GM19468 (cell line): ENCODE data around the gene CORO1C.
"Not testable (repeated sequence)": the region's sequence is repeated elsewhere in the genome, so short reads cannot be mapped to it uniquely, and the experiment has no call there.

Source experiments
- ATAC-seq: cut with Tn5 transposase; IDR thresholded peaks from one replicate; pipeline ENCODE4 v1.9.1; 2021; ENCODE audit warnings: mild to moderate bottlenecking, moderate library complexity, moderate number of reproducible peaks; ENCODE audit not compliant: unreplicated experiment; ENCODE audit errors: extremely low read depth

The CORO1C gene

GRCh38 chr12:108679106-108679681 lies 52.1 kb downstream of the CORO1C start:
- no peak for ATAC-seq

DNA sequence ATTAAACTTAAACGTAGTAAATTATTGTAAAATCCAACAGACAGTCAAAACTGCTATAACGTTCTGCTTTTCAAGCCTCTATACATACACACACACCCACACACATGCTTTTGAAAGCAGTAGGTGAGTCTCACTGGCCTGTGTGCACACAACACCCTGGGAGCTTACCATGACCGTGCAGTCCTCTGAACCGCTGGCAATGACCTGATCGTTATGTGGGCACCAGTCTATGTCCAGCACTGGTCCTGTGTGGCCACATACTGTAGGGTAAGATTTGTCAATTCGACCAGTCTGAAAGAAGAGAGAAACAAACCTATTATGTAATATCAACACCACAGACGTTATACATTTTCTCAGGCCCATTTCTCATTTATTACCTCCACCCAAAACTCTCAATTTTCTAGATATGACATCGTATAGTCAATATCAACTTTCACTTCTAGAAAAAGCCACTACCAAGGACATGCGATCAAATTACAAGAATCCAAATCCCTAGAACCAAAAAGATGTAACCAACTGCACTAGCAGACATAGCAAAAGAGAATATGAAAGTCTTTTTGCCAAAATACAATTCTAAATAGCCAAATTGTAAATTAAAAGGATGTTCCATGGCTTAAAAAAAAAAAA lies 53.1 kb downstream of the CORO1C start:
- ATAC-seq = no peak

- no peak for ATAC-seq
Measured at GRCh38 chr12:108677381-108677780, 53.9 kb downstream of the CORO1C start.

DNA sequence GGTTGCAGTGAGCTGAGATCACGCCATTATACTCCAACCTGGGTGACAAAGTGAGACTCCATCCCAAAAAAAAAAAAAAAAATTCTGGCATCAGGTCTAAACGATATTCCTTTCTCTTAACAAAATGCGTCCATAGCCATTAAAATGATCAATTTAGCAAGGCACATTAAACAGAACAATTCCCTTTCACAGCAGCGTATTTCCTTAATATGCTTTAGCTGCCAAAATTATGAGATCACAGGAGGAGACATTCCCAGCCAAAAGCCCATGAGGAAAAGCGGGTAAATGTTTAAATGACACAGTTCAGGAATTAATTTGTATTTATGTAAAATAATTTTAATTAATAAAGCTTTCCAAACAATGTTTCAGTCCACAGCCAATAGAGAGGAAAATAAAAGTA lies 54.6 kb downstream of the CORO1C start:
- ATAC-seq = no peak

GRCh38 chr12:108675792-108676191 lies 55.5 kb downstream of the CORO1C start:
- no peak for ATAC-seq

DNA sequence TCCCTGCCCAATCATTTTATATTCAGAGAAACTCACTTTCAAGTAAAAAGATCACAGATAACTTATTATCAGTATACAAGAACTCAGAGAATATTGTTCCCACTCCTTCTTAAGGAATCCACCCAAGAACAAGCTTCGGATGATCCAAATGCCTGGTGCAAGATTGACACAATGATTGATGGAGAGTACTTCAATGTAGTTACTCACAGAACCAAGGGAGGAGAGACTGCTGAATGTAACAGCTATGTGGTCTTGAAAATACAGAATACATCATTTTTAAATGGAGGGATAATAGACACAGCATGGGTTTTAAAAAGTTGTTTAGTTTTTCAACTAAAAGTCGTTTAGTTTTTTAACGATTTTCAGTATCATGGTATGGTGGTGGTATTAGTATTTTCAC lies 59.3 kb downstream of the CORO1C start:
- ATAC-seq = no peak

DNA sequence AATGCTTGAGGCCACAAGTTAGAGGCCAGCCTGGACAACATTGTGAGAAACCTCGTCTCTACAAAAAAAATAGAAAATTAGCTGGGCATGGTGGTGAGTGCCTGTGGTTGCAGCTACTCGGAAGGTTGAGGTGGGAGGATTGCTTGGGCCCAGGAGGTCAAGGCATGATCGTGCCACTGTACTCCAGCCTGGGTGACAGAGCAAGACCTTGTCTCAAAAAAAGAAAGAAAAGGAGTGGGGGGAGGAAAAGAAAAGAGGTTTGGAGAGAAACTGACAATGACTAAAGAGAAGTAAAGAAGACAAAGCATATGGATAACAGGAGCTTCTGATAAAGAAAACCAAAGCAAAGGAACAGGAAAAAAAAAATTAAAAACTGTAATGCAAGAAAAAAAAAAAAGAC lies 60.2 kb downstream of the CORO1C start:
- no peak for ATAC-seq

DNA sequence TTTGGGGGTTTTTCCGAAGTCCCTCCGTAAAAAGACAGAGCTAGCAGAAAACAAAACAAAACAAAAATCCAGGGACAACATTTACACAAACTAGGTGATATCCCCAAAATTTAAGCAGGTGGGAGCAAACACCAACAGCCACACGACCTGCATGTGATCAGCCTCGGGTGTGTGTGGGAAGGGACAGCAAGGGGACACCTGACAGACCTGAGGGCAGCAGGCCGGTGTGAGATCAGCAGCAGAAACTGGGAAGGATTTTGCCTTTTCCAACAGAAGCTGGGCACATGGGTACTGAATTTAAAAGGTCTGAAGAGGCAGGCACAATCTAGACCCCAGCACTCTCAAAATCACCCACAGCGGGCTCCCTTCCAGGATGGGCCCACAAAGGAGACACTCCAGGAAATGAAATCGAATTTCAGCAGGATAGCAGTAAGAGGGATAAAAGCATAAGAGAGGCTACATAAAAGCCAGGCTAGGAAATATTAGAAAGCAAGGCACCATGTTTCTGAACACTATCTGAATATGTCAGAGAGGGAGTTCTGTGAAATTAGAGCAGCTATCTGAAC lies 61.2 kb downstream of the CORO1C start:
- no peak for ATAC-seq

- no peak for ATAC-seq
Measured at GRCh38 chr12:108668542-108668941, 62.8 kb downstream of the CORO1C start.

GRCh38 chr12:108668063-108668462 lies 63.3 kb downstream of the CORO1C start:
- no peak for ATAC-seq

DNA sequence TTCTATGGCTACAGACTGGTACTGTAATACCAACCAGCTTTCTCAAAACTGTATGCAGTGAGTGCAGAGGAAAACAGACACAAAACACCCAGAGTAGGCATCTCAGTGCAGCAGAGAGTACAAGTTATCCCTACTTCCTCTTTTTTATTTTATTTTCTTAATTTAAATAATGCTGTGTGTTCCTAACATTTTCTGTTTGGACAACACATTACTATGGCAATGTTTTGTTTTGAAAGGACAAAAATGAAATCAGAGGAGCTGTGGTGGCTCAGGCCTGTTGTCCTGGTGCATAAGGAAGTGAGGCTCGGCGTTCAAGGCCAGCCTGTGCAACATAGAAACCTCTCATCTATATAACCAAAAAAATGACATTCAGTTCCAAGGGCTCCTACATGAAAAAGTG lies 64.0 kb downstream of the CORO1C start:
- ATAC-seq = no peak

DNA sequence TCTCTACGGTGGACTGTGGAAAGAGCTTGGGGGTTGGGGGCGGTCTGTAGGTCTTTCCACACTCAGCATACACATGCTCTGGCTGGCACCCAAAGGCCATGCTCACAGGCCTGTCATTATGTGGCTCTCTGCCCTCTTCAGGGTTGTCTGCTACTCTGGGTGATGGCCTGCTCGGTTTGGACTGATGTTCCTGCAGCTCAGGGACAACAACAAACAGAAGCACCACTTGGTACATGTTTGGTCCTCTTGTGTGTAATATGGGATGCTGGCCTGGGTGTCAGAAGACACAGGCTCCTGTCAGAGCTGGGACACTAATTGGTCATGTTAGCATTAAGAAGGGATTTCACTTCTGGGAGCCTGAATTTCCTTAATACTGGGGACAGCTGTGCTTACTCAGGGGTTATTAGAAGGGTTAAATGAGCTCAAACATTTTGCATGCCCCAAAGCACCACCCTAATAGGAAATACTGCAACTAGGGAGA lies 64.9 kb downstream of the CORO1C start:
- ATAC-seq = no peak

DNA sequence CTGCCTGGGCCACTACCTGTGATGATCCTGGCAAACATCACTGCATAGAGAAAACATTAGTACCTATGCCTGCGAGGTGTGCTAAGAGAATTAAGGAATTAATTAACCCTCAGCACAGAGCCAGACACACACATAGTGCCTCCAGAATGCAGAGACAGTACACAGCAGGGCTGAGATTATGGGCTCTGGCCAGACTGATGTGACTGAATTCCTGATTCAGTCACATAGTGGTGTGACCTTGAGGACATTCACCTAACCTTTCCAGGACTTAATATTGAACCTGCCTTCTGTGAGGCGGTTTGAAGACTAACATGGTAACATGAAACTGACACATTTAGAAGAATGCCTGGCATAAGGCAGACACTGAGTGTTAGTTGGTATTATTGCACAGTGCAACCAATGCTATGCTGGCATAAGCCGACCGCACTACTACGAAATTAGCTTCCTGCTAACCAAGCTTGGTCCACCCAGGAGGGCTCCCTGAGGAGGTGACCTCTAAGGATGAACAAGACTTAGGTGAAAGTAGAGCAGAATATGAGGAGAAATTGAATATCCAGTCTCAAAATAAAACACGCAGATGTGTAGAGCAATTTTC lies 65.6 kb downstream of the CORO1C start:
- no peak for ATAC-seq

GRCh38 chr12:108664338-108665258 lies 66.7 kb downstream of the CORO1C start:
- peak; percentile 37 for ATAC-seq

GRCh38 chr12:108663324-108664015 lies 67.8 kb downstream of the CORO1C start:
- no peak for ATAC-seq

DNA sequence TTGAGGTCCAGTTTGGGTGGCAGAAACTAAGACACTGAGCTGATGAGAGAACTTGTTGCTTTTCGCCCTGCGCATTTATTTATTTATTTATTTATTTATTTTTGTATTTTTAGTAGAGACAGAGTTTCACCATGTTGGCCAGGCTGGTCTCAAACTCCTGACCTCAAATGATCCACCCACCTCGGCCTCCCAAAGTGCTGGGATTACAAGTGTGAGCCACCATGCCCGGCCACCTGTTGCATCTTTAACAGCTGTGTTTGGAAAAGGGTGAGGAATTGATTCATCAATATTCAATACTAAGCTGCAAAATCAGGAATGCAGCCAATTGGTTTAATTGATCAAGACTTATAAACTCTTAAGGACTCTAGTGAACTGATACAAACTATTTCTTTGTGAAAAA lies 73.2 kb downstream of the CORO1C start:
- ATAC-seq = not testable (repeated sequence)

DNA sequence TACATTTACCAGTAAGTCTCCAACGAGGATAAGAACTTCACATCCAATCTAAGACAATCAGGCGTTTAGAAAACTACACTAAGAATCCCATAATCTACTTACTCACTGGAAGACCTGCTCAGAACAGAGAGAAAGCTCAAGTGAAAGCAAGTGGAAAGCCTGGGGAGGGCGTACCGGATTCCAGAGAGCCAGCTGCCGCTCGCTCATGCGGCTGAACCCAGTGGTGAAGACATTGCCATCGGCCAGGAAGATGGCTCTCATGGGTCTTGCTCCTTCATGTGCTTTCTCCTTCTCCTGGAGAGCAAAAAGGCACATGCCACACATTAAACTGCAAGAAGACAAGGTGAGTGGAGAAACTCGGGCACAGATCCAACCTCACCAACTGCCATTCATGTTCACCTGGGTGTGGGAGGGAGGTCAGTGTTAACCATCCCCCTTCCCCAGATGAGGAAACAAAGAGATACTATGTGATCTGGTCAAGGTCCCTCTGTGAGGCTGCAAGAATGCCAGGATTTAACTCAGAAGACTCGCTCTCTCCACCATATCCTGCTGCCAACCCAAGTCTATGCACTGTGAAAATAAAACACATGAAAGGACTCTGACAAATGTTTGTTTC lies 74.1 kb downstream of the CORO1C start:
- ATAC-seq = no peak

DNA sequence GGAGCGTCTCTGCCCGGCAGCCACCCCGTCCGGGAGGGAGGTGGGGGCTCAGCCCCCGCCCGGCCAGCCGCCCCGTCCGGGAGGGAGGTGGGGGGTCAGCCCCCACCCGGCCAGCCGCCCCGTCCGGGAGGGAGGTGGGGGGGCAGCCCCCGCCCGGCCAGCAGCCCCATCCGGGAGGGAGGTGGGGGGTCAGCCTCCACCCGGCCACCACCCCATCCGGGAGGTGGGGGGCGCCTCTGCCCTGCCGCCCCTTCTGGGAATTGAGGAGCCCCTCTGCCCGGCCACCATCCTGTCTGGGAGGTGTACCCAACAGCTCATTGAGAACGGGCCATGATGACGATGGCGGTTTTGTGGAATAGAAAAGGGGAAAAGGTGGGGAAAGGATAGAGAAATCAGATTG lies 75.1 kb downstream of the CORO1C start:
- ATAC-seq = not testable (repeated sequence)

GRCh38 chr12:108655812-108656175 lies 75.5 kb downstream of the CORO1C start:
- ATAC-seq = not testable (repeated sequence)
